Prostate gland (tissue), 2 donors: ENCODE results near the gene CELF2.

Source experiments
- CTCF ChIP-seq, 4 experiments: fragments of 200-600 bp in 2 of 4; fragments of 450-650 bp in 2 of 4; sonication (generic) in 2 of 4; IDR thresholded peaks; 1 replicate in 3 of 4; 2 replicates in 1 of 4; pipeline ENCODE4 v1.5.1; 2016 to 2019; ENCODE audit warnings: antibody characterized with exemption in 4 of 4, mild to moderate bottlenecking in 2 of 4, moderate library complexity in 2 of 4
- POLR2A ChIP-seq: fragments of 450-650 bp; IDR thresholded peaks from one replicate; pipeline ENCODE4 v1.6.1; 2016; ENCODE audit warnings: antibody characterized with exemption, mild to moderate bottlenecking
- POLR2AphosphoS5 ChIP-seq: sonication (generic); formaldehyde crosslinking; IDR thresholded peaks from one replicate; pipeline ENCODE4 v1.6.1; 2017; ENCODE audit warnings: antibody characterized with exemption

GRCh38 chr10:11279314-11279713 is 261.6 kb downstream of the CELF2 start:
- TF ChIP-seq POLR2A (no peak), POLR2AphosphoS5 (no peak), CTCF (IDR thresholded peaks at IDR 0.05) (no peak)
